OCI-LY7 (cell line): ENCODE measurements around the gene LPIN3. TPM values are rescaled to one million over a fixed set of nuclear protein-coding genes. Genes with fewer than 3 reads are reported as not detected.

ENCODE experiments used
- BruUV-seq: library from RNA; stranded (reverse); fragments of 400-500 nt; replicated peaks from 2 replicates; lab custom pipeline; 2021; lab: Mats Ljungman, UMichigan
- CTCF ChIA-PET: fragments of 300-600 bp; sonication (Branson Sonifier 250); formaldehyde crosslinking; loops from one replicate; lab custom pipeline; 2022; ENCODE audit warnings: antibody characterized with exemption; ENCODE audit not compliant: unreplicated experiment; lab: Charles Lee
- POLR2A ChIA-PET: fragments of 300-600 bp; sonication (Branson Sonifier 250); formaldehyde crosslinking; loops from one replicate; lab custom pipeline; 2022; ENCODE audit warnings: antibody characterized with exemption; lab: Charles Lee
- DNase-seq: peaks from one replicate; pipeline ENCODE4 v3.0.0-alpha.2; 2015; ENCODE audit warnings: low spot score
- H2AFZ ChIP-seq: fragments of 200-600 bp; sonication (generic), shearing (Covaris generic); 2 replicates; pipeline ENCODE4 v1.6.1; 2014; ENCODE audit warnings: mild to moderate bottlenecking, antibody characterized with exemption, low read length, moderate library complexity
- H3K27ac ChIP-seq: fragments of 200-600 bp; sonication (generic); 2 replicates; pipeline ENCODE4 v1.5.1; 2014; ENCODE audit warnings: mixed run types, low read depth, mild to moderate bottlenecking, moderate library complexity, low read length, inconsistent platforms; ENCODE audit not compliant: poor library complexity, severe bottlenecking
- H3K36me3 ChIP-seq: fragments of 200-600 bp; sonication (generic); 2 replicates; pipeline ENCODE4 v1.6.1; 2014; ENCODE audit warnings: mild to moderate bottlenecking, antibody characterized with exemption, low read length, moderate library complexity, mixed read lengths; ENCODE audit not compliant: insufficient read depth
- H3K4me1 ChIP-seq: fragments of 200-600 bp; sonication (generic); 2 replicates; pipeline ENCODE4 v1.5.1; 2014; ENCODE audit warnings: mild to moderate bottlenecking, low read length; ENCODE audit not compliant: insufficient read depth, poor library complexity, severe bottlenecking
- H3K4me2 ChIP-seq: fragments of 200-600 bp; sonication (generic); 2 replicates; pipeline ENCODE4 v1.6.1; 2014; ENCODE audit warnings: mild to moderate bottlenecking, low read length
- H3K4me3 ChIP-seq: fragments of 200-600 bp; sonication (generic); 2 replicates; pipeline ENCODE4 v1.5.1; 2014; ENCODE audit warnings: mild to moderate bottlenecking, low read depth, low read length; ENCODE audit not compliant: poor library complexity, severe bottlenecking
- H3K79me2 ChIP-seq: fragments of 200-600 bp; sonication (generic); 2 replicates; pipeline ENCODE4 v1.6.1; 2016; ENCODE audit warnings: low read depth, mild to moderate bottlenecking, low read length, moderate library complexity, mixed read lengths; ENCODE audit not compliant: insufficient read depth
- H3K9me2 ChIP-seq: fragments of 200-600 bp; sonication (generic); 2 replicates; pipeline ENCODE4 v1.6.1; 2016; ENCODE audit warnings: mild to moderate bottlenecking, low read length, mixed read lengths; ENCODE audit not compliant: insufficient read depth
- H3K9me3 ChIP-seq: fragments of 200-600 bp; sonication (generic); 2 replicates; pipeline ENCODE4 v1.6.1; 2014; ENCODE audit warnings: mild to moderate bottlenecking, mixed run types, low read length, mixed read lengths
- H4K20me1 ChIP-seq: fragments of 200-600 bp; sonication (generic); 2 replicates; pipeline ENCODE4 v1.6.1; 2014; ENCODE audit warnings: mild to moderate bottlenecking, antibody characterized with exemption, low read length, moderate library complexity, mixed read lengths; ENCODE audit not compliant: insufficient read depth
- EZH2phosphoT487 ChIP-seq: fragments of 200-600 bp; sonication (generic); IDR thresholded peaks from 2 replicates; pipeline ENCODE4 v1.6.1; 2018; ENCODE audit warnings: low read depth, borderline replicate concordance, mild to moderate bottlenecking, mixed run types, antibody characterized with exemption, low read length, moderate library complexity, mixed read lengths
- intact Hi-C: fragments of 100-400 bp; cut with micrococcal nuclease; formaldehyde crosslinking; loops from one replicate; pipeline ENCODE4 v1.10.0; 2022; ENCODE audit not compliant: unreplicated experiment
- total RNA-seq, 2 experiments: library from RNA; depleted of rRNA in 1 of 2; stranded (reverse); fragments of >200 nt in 1 of 2; shearing (Covaris generic) in 1 of 2; gene quantifications; 2 replicates each; pipeline ENCODE4 v1.2.3, GENCODE V29; 2014 to 2022
- TF ChIP-seq, protein P1 (sequence below): fragments of 200-600 bp; sonication (generic); conservative IDR thresholded peaks from 2 replicates; pipeline ENCODE4 v1.5.1; 2014; ENCODE audit warnings: mild to moderate bottlenecking, antibody characterized with exemption, low read length, moderate library complexity, mixed read lengths

The LPIN3 gene
- total RNA-seq, 2 experiments from 2014 or later, result 0.19 to 2.1 TPM

GRCh38 chr20:41382791-41383305 lies 42.2 kb downstream of the LPIN3 start:
- DNase-seq, result no peak
- Histone ChIP-seq H2AFZ (no peak overlapping the region), H3K27ac (no peak overlapping the region), H3K4me2 (no peak overlapping the region), H3K9me3 (no peaks in the 10 kb centered on the region), H3K9me2 (no peaks in the 10 kb centered on the region), H3K79me2 (no peaks in the 10 kb centered on the region), H3K4me1 (no peaks in the 10 kb centered on the region), H3K36me3 (no peaks in the 10 kb centered on the region), H3K4me3 (no peak overlapping the region), H4K20me1 (no peaks in the 10 kb centered on the region)
- no TSS peak for BruUV-seq
- ChIA-PET POLR2A (no interaction called here), CTCF (no interaction called here)
- TF ChIP-seq, protein P1, sequence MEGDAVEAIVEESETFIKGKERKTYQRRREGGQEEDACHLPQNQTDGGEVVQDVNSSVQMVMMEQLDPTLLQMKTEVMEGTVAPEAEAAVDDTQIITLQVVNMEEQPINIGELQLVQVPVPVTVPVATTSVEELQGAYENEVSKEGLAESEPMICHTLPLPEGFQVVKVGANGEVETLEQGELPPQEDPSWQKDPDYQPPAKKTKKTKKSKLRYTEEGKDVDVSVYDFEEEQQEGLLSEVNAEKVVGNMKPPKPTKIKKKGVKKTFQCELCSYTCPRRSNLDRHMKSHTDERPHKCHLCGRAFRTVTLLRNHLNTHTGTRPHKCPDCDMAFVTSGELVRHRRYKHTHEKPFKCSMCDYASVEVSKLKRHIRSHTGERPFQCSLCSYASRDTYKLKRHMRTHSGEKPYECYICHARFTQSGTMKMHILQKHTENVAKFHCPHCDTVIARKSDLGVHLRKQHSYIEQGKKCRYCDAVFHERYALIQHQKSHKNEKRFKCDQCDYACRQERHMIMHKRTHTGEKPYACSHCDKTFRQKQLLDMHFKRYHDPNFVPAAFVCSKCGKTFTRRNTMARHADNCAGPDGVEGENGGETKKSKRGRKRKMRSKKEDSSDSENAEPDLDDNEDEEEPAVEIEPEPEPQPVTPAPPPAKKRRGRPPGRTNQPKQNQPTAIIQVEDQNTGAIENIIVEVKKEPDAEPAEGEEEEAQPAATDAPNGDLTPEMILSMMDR, result no peak
- no peak for TF ChIP-seq EZH2phosphoT487
- intact Hi-C loops, result no loop called here

DNA sequence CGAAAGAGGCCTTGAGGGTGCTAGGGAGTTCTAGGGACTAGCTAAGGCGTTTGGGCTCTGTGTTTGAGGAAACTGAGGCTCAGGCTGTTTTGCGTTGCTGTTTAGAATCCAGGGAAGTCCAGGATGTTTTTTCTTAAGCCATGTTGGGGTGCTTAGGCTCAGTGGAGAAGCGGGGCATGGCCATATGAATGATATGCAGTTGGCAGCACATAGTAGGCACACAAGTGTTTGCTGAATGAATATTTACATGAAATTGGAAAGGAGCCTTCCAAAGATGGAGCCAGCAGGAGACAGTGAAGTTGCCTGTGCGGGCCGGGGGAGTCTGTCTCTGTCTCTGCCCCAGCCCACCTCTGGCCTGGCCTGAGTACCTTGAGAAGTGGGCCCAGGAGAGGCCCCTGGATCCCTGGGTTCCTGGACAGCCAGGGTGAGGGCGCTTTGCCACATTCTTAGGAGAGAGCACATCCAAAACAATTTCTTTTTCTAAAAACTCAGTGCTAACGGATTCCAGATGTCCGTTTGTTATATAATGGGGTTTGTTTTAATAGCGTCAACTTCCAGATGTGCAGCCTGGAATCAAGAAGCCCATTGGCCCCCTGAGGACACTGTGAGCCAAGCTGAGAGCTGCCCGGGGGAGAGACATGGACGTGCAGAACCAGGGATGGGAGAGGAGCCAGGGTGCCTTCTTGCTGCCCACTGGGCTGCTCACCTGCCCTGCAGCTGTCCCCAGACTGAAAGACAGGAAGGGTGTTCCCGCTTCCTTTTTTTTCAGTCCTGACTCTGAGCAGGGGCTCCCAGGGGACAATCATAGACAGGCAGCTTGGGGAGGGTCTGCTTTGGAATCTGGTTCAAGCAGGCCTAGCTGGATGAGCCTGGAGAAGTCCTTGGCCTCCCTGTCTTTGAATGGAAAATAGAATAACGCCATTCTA lies 46.1 kb downstream of the LPIN3 start:
- H3K4me1 ChIP-seq, result no peaks in the 10 kb centered on the region
- no peaks in the 10 kb centered on the region for H3K36me3 ChIP-seq
- intact Hi-C loops, result no loop called here
- no peaks in the 10 kb centered on the region for H4K20me1 ChIP-seq
- TF ChIP-seq, protein P1, result no peak
- TF ChIP-seq EZH2phosphoT487, result no peak
- H3K4me2 ChIP-seq, result no peak overlapping the region
- no TSS peak for BruUV-seq
- no peak overlapping the region for H3K27ac ChIP-seq
- no peaks in the 10 kb centered on the region for H3K79me2 ChIP-seq
- H3K9me2 ChIP-seq, result no peaks in the 10 kb centered on the region
- DNase-seq, result no peak
- ChIA-PET CTCF (no interaction called here), POLR2A (interaction anchor here (0.6 to 0.7 kb wide), 3 partner anchors 47 to 319 kb away, joined by 3 read pairs; no protein-coding TSS in a partner anchor)
- H3K9me3 ChIP-seq, result no peaks in the 10 kb centered on the region
- H2AFZ ChIP-seq, result no peak overlapping the region
- no peak overlapping the region for H3K4me3 ChIP-seq
